DND-41 (cell line): ENCODE measurements around the gene HSPBP1.

Experiments
- CTCF ChIP-seq: IDR thresholded peaks from 2 replicates; pipeline ENCODE4 v1.5.1; 2012; ENCODE audit warnings: borderline replicate concordance, low read length, moderate library complexity, mild to moderate bottlenecking; ENCODE audit not compliant: poor library complexity, severe bottlenecking; ENCODE audit errors: extremely low read depth
- EZH2 ChIP-seq: IDR thresholded peaks from 3 replicates; pipeline ENCODE4 v1.6.1; 2012; ENCODE audit warnings: borderline replicate concordance, low read depth, mild to moderate bottlenecking, moderate library complexity, low read length, inconsistent platforms; ENCODE audit not compliant: severe bottlenecking

DNA sequence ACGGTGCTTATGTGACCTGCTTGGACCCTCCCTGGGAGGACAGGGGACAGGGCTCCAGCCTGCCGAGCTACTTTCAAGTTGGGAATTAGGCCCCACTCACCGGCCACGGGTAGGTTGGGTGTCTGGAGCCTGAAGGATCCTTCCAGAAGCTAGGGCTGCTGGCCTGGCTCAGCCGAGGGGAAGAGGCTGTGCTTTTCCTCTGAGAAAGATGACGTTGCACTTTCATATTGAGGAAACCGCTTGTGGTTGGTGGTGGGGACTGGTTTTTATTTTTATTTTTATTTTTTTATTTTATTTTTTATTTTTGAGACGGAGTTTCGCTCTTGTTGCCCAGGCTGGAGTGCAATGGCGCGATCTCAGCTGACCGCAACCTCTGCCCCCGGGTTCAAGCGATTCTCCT, 45.3 kb upstream of the HSPBP1 start, which contains the start of gene TMEM150B:
- TF ChIP-seq CTCF, result no peak
- no peak for TF ChIP-seq EZH2
